Esophagus muscularis mucosa (tissue), 4 donors: ENCODE data around the gene MT1E.

ENCODE experiments used
- CTCF ChIP-seq, 3 experiments: fragments of 200-600 bp in 2 of 3; fragments of 450-650 bp in 1 of 3; sonication (generic) in 2 of 3; IDR thresholded peaks; one replicate each; pipeline ENCODE4 v1.5.1; 2017 to 2019; ENCODE audit warnings: antibody characterized with exemption in 3 of 3, mild to moderate bottlenecking in 2 of 3, moderate library complexity in 1 of 3
- EP300 ChIP-seq: sonication (generic); formaldehyde crosslinking; IDR thresholded peaks from one replicate; pipeline ENCODE4 v1.6.1; 2017; ENCODE audit warnings: antibody characterized with exemption
- POLR2A ChIP-seq: fragments of 450-650 bp; IDR thresholded peaks from one replicate; pipeline ENCODE4 v1.6.1; 2017; ENCODE audit warnings: antibody characterized with exemption, moderate library complexity, mild to moderate bottlenecking, low read depth
- POLR2AphosphoS5 ChIP-seq, 2 donors: sonication (generic); formaldehyde crosslinking; IDR thresholded peaks; one replicate each; pipeline ENCODE4 v1.6.1; 2017; ENCODE audit warnings: antibody characterized with exemption in 2 of 2

GRCh38 chr16:56632848-56633365 is 7.3 kb downstream of the MT1E start:
- TF ChIP-seq CTCF (IDR thresholded peaks at IDR 0.05): no peak
- TF ChIP-seq POLR2A: no peak
- TF ChIP-seq EP300: no peak
- TF ChIP-seq POLR2AphosphoS5 (IDR thresholded peaks at IDR 0.05): no peak
